HCT116 (cell line): Measurements from ENCODE around the gene FOXK1. TPM values are rescaled to one million over a fixed set of nuclear protein-coding genes. Genes with fewer than 3 reads are reported as not detected.

Experiments used
- ATAC-seq: fragments of 200-7000 bp; cut with Tn5 transposase; 2 replicates; pipeline ENCODE4 v1.9.1; 2020; ENCODE audit warnings: mild to moderate bottlenecking, moderate library complexity
- BruUV-seq: library from RNA; stranded (reverse); fragments of 400-500 nt; replicated peaks from 2 replicates; lab custom pipeline; 2021; lab: Mats Ljungman, UMichigan
- CTCF ChIA-PET: fragments of 300-600 bp; sonication (Branson Sonifier 250); formaldehyde crosslinking; loops from one replicate; lab custom pipeline; 2021; ENCODE audit warnings: antibody characterized with exemption; lab: Charles Lee
- POLR2A ChIA-PET: fragments of 300-600, 350-600 bp; sonication (Branson Sonifier 250); formaldehyde crosslinking; loops from one replicate; lab custom pipeline; 2021; ENCODE audit warnings: antibody characterized with exemption; lab: Charles Lee
- RAD21 ChIA-PET, 2 experiments: fragments of 300-600 bp; sonication (Branson Sonifier 250); formaldehyde crosslinking; loops; one replicate each; lab custom pipeline; 2023; ENCODE audit warnings: low total read pairs in 2 of 2; ENCODE audit not compliant: uncharacterized antibody in 2 of 2, unreplicated experiment in 2 of 2, low non-redundant PET in 1 of 2; lab: Charles Lee
- DNase-seq: peaks from one replicate; pipeline ENCODE4 v3.0.0-alpha.2; 2010; ENCODE audit warnings: low read depth, low spot score
- H2AFZ ChIP-seq: fragments of 200-600 bp; shearing (Covaris generic), sonication (generic); 2 replicates; pipeline ENCODE4 v1.6.1; 2017; ENCODE audit warnings: low read depth, mixed run types, mixed read lengths, antibody characterized with exemption, low read length; ENCODE audit not compliant: poor library complexity, severe bottlenecking
- H3K27ac ChIP-seq: 2 replicates; pipeline ENCODE4 v1.5.1; 2012; ENCODE audit warnings: low read depth, low read length
- H3K27me3 ChIP-seq: fragments of 200-600 bp; sonication (generic); 2 replicates; pipeline ENCODE4 v1.6.1; 2016; ENCODE audit warnings: mixed run types, low read length, mixed read lengths; ENCODE audit not compliant: insufficient read depth
- H3K36me3 ChIP-seq, 2 experiments: fragments of 200-500 bp in 1 of 2; fragments of 200-600 bp in 1 of 2; sonication (Bioruptor generic) in 1 of 2; sonication (generic) in 1 of 2; 2 replicates each; pipeline versions ENCODE4 v1.5.1 to v1.6.1; 2014 to 2016; ENCODE audit warnings: low read length in 2 of 2, inconsistent platforms in 1 of 2, mixed read lengths in 1 of 2, mixed run types in 1 of 2; ENCODE audit not compliant: insufficient read depth in 2 of 2, control insufficient read depth in 1 of 2
- H3K4me1 ChIP-seq, 2 experiments: fragments of 200-600 bp in 1 of 2; sonication (generic) in 1 of 2; 2 replicates each; pipeline versions ENCODE4 v1.5.1 to v1.6.1; 2012 to 2017; ENCODE audit warnings: low read length in 2 of 2, inconsistent platforms in 1 of 2, mild to moderate bottlenecking in 1 of 2, mixed read lengths in 1 of 2, mixed run types in 1 of 2, moderate library complexity in 1 of 2; ENCODE audit not compliant: insufficient read depth in 2 of 2, control insufficient read depth in 1 of 2
- H3K4me2 ChIP-seq: fragments of 200-600 bp; sonication (generic); 2 replicates; pipeline ENCODE4 v1.6.1; 2017; ENCODE audit warnings: mixed run types, low read length, mixed read lengths
- H3K4me3 ChIP-seq, 2 experiments: fragments of 200-600 bp in 1 of 2; sonication (generic) in 1 of 2; replicated peaks in 1 of 2; 2 replicates each; pipeline ENCODE4 v1.5.1; 2011 to 2016; ENCODE audit warnings: low read length in 2 of 2, control low read depth in 1 of 2, low read depth in 1 of 2, mild to moderate bottlenecking in 1 of 2, mixed read lengths in 1 of 2, mixed run types in 1 of 2
- H3K79me2 ChIP-seq: fragments of 200-600 bp; sonication (generic); 2 replicates; pipeline ENCODE4 v1.6.1; 2017; ENCODE audit warnings: mild to moderate bottlenecking, mixed run types, low read length, moderate library complexity, mixed read lengths; ENCODE audit not compliant: insufficient read depth
- H3K9ac ChIP-seq: fragments of 200-600 bp; sonication (generic); 2 replicates; pipeline ENCODE4 v1.6.1; 2016; ENCODE audit warnings: low read length, mixed read lengths
- H3K9me2 ChIP-seq: fragments of 200-600 bp; sonication (generic), shearing (Covaris generic); 2 replicates; pipeline ENCODE4 v1.6.1; 2017; ENCODE audit warnings: mixed run types, mild to moderate bottlenecking, moderate library complexity; ENCODE audit not compliant: insufficient read depth
- H3K9me3 ChIP-seq, 2 experiments: fragments of 200-500 bp in 1 of 2; fragments of 200-600 bp in 1 of 2; sonication (Bioruptor generic) in 1 of 2; sonication (generic) in 1 of 2; 2 replicates each; pipeline ENCODE4 v1.6.1; 2014 to 2017; ENCODE audit warnings: low read length in 2 of 2, mixed read lengths in 2 of 2, inconsistent platforms in 1 of 2, low read depth in 1 of 2, mild to moderate bottlenecking in 1 of 2, mixed run types in 1 of 2, moderate library complexity in 1 of 2; ENCODE audit not compliant: control insufficient read depth in 1 of 2, insufficient read depth in 1 of 2
- H4K20me1 ChIP-seq: fragments of 200-600 bp; sonication (generic), shearing (Covaris generic); 2 replicates; pipeline ENCODE4 v1.6.1; 2017; ENCODE audit warnings: mixed run types, mild to moderate bottlenecking, moderate library complexity; ENCODE audit not compliant: insufficient read depth
- ATF3 ChIP-seq: IDR thresholded peaks from 2 replicates; pipeline ENCODE4 v1.6.1; 2012
- CEBPB ChIP-seq: IDR thresholded peaks from 2 replicates; pipeline ENCODE4 v1.6.1; 2012; ENCODE audit warnings: low read depth
- CTCF ChIP-seq, 3 experiments: fragments of 200-600 bp in 1 of 3; sonication (generic) in 1 of 3; IDR thresholded peaks in 2 of 3; conservative IDR thresholded peaks in 1 of 3; 2 replicates each; pipeline ENCODE4 v1.5.1; 2012 to 2017; ENCODE audit warnings: low read depth in 2 of 3, low read length in 2 of 3, antibody characterized with exemption in 1 of 3, borderline replicate concordance in 1 of 3, control low read depth in 1 of 3, mild to moderate bottlenecking in 1 of 3, mixed read lengths in 1 of 3, mixed run types in 1 of 3, moderate library complexity in 1 of 3; ENCODE audit not compliant: insufficient read depth in 1 of 3
- EZH2 ChIP-seq: fragments of 200-600 bp; sonication (generic); IDR thresholded peaks from 2 replicates; pipeline ENCODE4 v1.6.1; 2017; ENCODE audit warnings: antibody characterized with exemption, mixed run types
- POLR2A ChIP-seq: IDR thresholded peaks from 2 replicates; pipeline ENCODE4 v1.7.0; 2011; ENCODE audit warnings: borderline replicate concordance; ENCODE audit not compliant: insufficient read depth, insufficient read length; ENCODE audit errors: extremely low read depth
- REST ChIP-seq: IDR thresholded peaks from 2 replicates; pipeline ENCODE4 v1.6.1; 2012; ENCODE audit warnings: low read depth
- SIN3A ChIP-seq: IDR thresholded peaks from 2 replicates; pipeline ENCODE4 v1.6.1; 2012; ENCODE audit warnings: low read depth
- TCF7L2 ChIP-seq: IDR thresholded peaks from 2 replicates; pipeline ENCODE4 v1.7.0; 2011; ENCODE audit warnings: borderline replicate concordance, inconsistent platforms; ENCODE audit not compliant: insufficient read depth, insufficient read length; ENCODE audit errors: extremely low read depth
- ZFX ChIP-seq: fragments of 450-650 bp; IDR thresholded peaks from 2 replicates; pipeline ENCODE4 v1.6.1; 2017
- intact Hi-C: fragments of 100-400 bp; cut with micrococcal nuclease; formaldehyde crosslinking; loops from 2 replicates; pipeline ENCODE4 v1.10.0; 2022
- total RNA-seq: library from RNA; stranded (reverse); gene quantifications from one replicate; pipeline ENCODE4 v1.2.1, GENCODE V29; 2021; ENCODE audit not compliant: unreplicated experiment

Gene FOXK1
- total RNA-seq, 1 experiment from 2014 or later = 60.5 TPM

GRCh38 chr7:4747013-4747412 is 64.9 kb downstream of the FOXK1 start:
- Histone ChIP-seq H3K4me1 (peaks cover 19 to 30% of the 10 kb centered on the region in 2 experiments), H3K27ac (no peak overlapping the region), H3K4me3 (no peak overlapping the region), H4K20me1 (peaks cover 6% of the 10 kb centered on the region; the same call in 1 of the 2 replicates), H3K27me3 (no peaks in the 10 kb centered on the region), H3K36me3 (peaks cover 5 to 10% of the 10 kb centered on the region in 2 experiments; a peak in 2 of 4 replicates), H3K79me2 (peaks cover 82% of the 10 kb centered on the region), H3K4me2 (no peak overlapping the region), H2AFZ (no peak overlapping the region), H3K9me2 (no peaks in the 10 kb centered on the region), H3K9ac (no peak overlapping the region), H3K9me3 (no peaks in the 10 kb centered on the region)
- TF ChIP-seq REST = no peak
- no peak for TF ChIP-seq EZH2
- no peak for TF ChIP-seq CEBPB
- no peak for TF ChIP-seq TCF7L2
- TF ChIP-seq POLR2A = no peak
- no peak for TF ChIP-seq CTCF (IDR thresholded peaks at IDR 0.05 in 2 of 3, conservative IDR thresholded peaks at IDR 0.05 in 1 of 3; ENCODE audit: borderline replicate concordance in 1 of 3, insufficient read depth in 1 of 3, low read depth in 2 of 3, low read length in 2 of 3)
- no peak for TF ChIP-seq ATF3
- TF ChIP-seq SIN3A = no peak
- no peak for TF ChIP-seq ZFX
- POLR2A ChIA-PET = no interaction called here
- no TSS peak for BruUV-seq
- CTCF ChIA-PET = no interaction called here
- intact Hi-C loops = no loop called here
- DNase-seq (no peak), ATAC-seq (no peak)
- RAD21 ChIA-PET = no interaction called here
